GM19397 (cell line): Measurements from ENCODE around the gene NTHL1.

Experiments used
- ATAC-seq: cut with Tn5 transposase; IDR thresholded peaks from one replicate; pipeline ENCODE4 v1.9.1; 2021; ENCODE audit warnings: mild to moderate bottlenecking, moderate library complexity; ENCODE audit not compliant: unreplicated experiment

NTHL1 gene

DNA sequence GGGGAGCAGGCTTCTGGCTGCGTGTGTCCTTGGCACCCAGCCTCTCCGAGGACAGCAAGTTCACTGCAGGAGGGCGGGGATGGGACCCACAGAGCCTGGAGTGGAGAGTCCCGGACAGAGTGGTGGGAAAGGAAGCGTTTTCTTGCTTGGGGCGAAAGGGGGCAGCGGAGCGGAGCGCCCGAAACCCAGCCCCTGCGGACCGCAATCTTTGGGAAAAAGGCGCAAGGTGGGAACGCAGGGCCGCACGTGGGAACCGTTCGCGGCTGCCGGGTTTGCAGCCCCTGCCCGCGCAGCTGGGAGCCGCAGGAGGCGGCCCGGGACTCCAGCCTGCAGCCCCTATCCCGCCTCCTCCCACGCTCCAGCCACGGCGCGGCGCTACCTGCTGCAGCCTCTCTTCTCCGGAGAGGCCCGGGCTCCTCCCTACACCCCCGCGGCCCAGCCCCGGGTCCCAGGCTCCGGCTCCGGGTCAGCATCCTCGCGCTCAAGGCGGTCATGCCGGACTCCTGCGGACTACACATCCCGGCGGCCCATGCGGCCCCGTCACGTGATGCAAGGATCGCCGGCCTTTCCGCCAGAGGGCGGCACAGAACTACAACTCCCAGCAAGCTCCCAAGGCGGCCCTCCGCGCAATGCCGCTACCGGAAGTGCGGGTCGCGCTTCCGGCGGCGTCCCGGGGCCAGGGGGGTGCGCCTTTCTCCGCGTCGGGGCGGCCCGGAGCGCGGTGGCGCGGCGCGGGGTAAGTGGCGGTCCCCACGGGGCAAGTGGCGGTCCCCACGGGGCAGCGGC lies at the start of gene NTHL1, which contains the start of gene TSC2:
Gene NTHL1, minus strand, starts transcription at position 505 of the 786 bp plus-strand sequence. Its CDS starts 11 bp downstream, at position 494.
Gene TSC2, plus strand, starts transcription at position 656 of the 786 bp plus-strand sequence. CDS start 631 bp downstream, outside the sequence.
- peak; percentile 91 for ATAC-seq

DNA sequence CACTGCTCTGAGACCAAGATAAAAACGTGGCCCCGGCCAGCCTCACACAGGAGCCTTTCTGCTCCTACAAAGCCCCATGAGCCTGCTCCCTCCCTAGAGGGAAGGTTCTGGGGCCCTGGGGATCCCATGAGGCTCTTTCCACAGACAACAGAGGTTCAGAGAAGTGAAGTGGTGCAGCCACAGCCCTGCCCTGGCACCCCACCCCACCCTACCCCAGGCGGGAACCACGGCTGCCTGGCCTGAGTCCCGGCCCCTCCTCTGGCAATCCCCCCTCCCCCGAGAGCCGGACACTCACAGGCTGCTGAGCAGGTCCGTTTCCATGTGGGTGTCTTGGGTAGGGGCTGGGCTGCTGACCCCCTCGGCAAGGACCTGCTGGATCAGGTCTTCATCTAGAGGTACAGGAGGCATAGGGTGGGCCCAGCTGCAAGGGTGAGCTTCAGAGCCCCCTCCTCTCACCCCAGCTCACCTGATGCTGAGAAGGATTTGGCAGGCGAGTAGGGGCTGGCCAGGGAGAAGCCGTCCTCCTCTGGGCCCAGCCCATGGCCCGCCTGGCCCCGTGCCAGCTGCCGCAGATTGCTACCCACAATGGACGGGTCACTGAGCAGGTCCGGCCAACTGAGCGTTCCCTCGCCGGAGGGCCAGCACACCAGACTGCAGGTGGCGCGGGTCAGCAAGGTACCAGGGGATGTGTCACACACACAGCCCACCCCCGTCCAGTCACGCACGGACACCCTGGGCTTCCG lies 49.4 kb upstream of the NTHL1 start:
- ATAC-seq: no peak

DNA sequence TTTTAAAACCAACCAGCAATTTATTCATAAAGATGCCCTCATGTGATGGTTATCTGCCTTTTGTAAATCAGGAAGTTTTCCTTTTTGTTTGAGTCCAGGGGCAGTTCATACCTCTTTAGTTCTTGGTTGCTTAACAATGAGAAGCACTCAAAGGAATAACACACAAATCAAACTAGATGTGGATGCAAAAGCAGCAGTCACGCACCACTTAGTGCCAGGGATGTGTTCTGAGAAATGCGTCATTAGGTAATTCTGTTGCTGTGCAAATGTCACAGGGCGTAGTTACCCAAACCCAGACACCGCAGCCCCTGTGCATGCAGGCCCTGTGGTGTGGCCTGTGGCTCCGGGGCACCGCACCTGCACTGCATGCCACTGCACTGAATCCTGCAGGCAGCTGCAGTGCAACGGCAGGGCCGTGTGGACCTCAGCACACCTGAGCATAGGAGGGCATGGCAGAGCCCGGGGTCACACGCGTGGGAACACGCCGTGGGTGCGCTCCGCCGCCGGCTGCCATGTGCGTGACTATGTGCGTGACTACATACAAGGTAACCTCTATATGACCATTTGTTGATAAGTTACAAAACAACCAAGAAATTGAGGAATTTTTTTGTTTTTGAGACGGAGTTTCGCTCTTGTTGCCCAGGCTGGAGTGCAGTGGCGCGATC lies 48.4 kb upstream of the NTHL1 start:
- no peak for ATAC-seq

DNA sequence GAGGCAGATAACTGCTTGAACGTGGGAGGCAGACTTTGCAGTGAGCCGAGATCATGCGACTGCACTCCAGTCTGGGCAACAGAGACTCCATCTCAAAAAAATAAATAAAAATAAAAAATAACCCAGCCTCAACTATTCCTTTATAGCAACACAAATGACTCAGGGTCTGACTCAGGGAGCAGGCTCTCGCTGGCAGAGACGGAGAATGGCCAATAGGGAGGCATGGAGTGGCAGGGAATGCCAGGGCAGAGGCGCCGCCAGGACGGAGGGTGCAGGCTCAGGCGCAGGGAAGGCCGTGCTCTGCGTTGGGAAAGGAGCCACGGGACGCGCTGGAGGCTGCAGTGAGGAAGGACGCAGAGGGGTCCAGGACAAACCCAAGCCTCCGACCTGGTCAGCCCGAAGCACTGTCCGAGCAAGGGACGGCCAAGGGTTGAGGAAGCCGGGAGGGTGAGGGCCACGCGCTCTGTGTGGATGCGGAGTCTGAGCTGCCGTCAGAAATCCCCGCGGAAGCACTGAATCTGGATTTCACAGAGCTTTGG lies 47.8 kb upstream of the NTHL1 start:
- no peak for ATAC-seq

DNA sequence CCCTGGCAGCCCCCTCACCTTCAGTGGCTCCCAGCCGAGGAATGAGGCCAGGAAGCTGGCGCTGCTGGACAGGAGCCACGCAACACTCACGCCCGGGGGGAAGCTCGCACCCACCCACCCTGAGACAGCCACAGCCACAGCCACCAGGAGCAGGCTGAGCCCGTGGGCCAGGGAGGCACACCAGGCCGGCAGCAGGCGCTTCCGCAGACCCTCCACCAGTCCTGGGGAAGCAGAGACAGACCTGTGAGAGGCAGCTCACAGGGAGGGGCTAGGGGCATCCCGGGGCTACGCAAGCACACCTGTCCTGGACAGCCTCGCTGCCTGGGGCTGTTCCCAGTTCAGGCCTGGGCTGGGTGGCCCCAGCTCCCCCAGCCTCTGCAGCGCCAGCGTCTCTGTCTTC lies 46.2 kb upstream of the NTHL1 start:
- ATAC-seq: no peak

DNA sequence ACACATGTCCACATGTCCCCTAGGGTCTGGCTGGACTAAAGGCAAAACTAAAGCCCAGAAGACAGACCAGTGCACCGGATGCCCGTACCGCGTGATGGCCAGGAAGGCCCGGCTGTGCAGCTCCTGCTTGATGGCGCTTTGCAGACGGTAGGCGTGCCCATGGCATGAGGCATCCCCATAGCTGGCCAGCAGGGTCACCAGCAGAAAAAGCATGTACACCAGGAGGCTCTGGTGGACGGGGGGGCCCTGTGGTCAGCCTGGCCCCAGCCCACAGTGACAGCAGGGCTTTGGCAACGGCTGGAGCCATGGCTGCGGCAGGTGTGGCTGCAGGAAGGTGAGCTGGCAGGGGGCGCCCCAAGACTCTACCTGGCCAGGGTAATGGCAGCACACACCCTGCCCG lies 45.2 kb upstream of the NTHL1 start:
- ATAC-seq: no peak

DNA sequence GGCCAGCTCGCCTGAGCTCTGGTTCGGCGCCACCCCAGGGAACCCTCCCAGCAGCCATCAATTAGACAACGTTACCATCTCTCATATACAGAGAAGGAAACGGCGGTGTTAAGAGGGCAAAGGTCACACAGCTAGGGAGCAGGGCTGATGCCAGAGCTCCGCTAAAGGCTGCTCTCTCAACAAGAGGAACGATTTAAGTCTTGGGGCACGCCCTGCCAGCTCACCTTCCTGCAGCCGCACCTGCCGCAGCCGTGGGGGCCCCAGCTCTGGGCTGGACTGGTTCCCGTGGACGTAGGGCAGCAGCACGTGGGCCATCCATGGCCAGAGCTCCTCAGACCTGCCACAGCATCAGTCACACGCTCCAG lies 44.6 kb upstream of the NTHL1 start:
- no peak for ATAC-seq

DNA sequence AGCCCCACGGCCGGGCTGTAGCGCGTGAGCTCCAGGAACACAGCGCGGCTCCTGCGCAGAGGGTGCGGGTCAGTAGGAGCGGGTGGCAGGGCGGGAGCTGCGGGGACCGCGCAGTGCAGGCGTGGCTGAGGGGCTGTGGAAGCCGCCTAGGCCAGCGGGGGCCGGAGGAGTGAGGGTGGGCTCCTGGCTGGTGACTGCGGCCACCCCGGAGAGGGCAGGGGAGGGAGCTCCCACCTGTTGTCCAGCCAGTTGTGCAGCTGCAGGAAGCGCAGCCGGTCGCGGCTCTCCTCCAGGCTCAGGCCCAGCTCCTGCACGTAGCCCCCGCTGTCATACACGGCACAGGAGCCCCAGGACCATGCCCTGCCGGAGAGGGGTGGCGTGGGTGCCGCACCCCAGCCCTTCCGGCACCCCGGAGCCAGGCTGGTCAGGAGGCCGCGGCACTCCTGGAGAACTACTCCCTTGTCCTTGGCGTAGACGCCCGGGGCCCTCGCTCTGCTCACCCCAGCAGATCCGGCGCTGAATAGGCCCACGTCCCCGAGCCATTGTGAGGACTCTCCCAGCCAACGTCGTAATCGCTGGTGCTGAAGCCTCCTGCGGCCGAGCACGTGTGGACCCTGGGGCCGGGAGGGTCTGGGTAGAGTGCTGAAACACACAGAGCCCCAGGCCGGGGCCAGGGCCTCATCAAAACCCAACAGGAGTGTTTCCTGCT lies 44.1 kb upstream of the NTHL1 start:
- ATAC-seq: no peak

DNA sequence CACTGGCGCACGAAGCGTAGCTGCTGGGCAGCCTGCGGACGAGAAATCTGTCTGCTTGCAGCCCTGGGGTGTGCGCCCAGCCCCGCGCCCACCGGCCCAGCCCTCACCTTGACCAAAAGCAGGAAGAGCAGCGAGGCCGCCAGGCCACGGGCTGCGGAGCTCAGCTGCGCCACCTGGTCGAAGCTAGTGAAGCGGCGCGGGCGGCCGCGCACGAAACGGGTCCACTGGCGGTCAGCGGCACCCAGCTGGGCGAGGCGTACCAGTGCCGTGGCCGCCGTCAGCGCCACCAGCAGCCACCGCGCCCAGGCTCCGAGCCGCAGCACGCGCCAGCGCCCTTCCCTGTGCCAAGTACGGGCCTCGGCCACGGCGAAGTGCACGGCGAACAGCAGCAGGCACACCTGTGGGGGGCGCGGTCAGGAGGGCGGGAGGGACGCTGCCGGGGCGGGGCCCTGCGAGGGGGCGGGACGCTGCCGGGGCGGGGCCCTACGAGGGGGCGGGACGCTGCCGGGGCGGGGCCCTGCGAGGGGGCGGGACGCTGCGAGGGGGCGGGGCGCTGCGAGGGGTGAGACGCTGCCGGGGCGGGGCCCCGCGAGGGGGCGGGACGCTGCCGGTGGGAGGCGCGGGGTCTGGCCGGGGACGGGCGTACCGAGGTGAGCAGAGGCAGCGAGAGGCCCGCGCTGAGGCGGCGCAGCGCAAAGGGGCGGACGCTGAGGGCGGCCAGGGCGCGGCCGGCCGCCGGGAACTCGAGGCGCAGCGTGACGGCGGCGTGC lies 43.3 kb upstream of the NTHL1 start:
- no peak for ATAC-seq

DNA sequence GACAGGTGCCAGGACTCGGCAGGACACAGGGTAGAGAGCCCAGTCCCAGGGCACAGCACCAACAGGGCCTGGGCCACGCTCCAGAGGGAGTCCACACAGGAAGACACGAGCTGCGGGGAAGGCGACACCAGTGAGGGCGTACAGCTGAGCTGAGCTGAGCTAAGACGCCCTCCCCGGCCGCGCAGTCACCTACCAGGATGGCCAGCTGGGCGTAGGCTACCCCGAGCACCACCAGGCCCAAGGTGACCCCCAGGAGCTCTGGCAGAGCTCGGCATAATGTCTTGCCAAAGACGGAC lies 42.8 kb upstream of the NTHL1 start:
- ATAC-seq: no peak

DNA sequence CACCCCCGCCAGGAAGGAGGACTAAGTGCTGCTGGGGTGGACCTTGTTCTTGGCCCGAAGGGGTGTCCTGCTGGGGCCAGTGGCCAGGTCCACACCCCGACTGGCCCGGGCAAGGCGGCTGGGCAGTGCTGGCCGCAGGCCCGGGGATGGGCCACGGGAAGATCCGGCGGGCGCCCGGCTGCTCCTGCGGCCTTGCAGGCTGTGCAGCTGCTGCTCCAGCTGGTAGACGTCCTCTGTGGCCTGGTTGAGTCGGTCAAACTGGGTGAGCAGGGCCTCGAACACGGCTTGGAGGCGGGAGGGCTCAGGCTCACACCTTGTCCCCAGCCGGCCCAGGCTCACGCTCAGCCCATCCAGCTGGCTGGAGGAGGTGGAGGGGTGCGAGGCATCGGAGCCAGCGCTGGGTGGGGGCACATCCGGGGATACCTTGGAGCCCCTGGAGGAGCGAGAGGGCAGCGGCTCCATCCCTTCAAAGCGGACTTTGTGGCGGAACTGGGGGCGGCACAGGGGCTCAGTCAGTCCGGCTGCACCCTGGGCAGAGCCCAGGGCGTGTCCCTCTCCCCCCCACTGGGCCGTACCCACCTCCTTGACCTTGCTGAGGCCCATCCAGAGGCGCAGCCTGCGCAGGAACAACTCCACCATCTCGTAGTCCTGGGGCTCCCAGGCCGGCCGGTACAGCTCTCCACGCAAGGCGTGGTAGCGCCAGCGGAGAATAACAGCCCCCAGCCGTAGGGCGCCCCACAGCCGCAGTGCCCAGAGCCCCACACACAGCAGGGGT lies 42.3 kb upstream of the NTHL1 start:
- no peak for ATAC-seq

DNA sequence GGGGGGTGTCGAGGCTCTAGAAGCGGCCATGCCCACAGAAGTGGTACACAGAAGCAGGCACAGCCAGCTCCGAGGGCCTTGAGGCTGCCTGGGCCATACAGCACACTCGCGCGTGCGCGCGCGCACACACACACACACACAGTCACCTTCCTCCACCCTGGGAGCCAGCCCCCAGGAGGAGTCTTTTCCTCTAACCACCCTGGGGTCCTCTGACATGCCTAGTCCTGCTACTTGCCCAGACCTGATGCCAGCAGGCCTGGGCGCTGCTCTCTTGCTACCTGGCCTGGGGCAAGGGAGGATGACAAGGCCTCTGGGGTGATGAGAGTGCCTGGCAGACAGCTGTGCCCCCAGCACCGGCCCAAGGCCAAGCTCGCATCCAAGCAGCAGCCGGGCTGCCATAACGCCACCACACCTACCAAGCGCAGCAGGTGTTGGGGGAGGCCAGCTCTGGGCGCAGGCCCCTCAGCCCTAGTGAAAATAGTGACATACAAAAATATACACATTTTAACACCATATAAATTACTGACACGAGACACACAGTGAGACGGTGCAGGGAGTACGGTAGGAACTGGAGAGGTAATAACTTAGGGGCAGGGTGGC lies 41.2 kb upstream of the NTHL1 start:
- no peak for ATAC-seq

DNA sequence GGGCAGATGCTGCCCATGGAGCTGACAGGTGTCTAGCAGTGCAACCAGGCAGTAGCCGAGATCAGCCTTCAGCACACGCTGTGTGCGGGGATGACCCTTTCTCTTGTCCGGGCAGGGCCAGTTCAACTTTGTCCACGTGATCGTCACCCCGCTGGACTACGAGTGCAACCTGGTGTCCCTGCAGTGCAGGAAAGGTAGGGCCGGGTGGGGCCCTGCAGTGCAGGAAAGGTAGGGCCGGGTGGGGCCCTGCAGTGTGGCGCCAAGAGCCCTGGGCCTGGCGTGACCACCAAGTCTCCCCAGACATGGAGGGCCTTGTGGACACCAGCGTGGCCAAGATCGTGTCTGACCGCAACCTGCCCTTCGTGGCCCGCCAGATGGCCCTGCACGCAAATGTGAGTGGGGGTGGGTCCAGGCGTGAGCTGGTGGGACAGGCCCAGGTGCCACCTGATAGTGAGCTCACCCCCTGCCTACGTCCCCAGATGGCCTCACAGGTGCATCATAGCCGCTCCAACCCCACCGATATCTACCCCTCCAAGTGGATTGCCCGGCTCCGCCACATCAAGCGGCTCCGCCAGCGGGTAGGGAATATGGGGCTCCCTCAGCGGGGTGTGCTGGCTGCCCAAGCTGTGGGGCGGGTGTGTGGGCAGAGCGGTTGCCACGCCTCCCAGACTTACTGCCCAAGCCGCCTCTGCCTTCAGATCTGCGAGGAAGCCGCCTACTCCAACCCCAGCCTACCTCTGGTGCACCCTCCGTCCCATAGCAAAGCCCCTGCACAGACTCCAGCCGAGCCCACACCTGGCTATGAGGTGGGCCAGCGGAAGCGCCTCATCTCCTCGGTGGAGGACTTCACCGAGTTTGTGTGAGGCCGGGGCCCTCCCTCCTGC lies 40.4 kb upstream of the NTHL1 start:
- no peak for ATAC-seq

DNA sequence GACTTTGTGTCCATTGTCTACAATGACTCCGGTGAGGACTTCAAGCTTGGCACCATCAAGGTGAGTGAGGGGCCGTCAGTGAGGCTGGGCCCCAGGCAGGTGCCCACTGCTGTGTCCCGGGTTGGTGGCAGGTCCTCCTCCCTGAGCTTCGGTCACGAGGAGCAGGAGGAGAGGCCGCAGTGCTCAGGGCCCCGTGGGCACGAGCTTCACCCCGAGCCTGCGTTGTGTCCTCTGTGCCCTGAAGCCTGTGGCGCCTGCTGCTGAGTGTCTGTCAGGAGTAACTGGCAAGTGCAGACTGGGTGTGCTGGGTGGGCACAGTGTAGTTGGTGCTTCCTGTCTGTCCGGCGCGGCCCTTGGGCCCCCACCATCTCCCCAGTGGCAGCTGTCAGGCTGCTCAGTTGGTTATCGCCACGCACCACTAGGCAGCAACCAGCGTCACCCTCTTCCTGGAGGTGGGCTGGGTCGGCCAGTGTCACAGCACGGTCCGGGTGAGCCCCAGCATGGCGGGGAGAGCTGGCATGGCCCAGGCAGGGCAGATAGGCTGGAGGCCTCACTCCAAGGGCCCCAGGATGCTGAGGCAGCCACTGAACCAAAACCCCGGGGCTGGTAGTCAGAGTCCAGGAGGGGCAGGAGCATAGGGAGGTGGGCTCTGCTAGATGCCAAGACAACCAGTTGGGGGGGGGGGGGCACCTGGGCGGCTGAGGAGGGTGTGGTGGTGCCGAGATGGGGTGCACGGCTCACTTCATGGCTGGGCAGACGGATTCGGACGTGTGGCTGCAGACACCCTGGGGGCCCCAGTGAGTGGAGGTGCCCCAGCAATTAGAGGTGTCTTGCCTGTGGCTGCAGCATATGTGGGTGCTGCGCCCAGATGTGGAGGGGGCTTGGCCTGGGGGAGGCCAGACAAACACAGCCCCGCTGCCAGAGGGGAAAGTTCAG lies 39.4 kb upstream of the NTHL1 start:
- ATAC-seq: no peak

DNA sequence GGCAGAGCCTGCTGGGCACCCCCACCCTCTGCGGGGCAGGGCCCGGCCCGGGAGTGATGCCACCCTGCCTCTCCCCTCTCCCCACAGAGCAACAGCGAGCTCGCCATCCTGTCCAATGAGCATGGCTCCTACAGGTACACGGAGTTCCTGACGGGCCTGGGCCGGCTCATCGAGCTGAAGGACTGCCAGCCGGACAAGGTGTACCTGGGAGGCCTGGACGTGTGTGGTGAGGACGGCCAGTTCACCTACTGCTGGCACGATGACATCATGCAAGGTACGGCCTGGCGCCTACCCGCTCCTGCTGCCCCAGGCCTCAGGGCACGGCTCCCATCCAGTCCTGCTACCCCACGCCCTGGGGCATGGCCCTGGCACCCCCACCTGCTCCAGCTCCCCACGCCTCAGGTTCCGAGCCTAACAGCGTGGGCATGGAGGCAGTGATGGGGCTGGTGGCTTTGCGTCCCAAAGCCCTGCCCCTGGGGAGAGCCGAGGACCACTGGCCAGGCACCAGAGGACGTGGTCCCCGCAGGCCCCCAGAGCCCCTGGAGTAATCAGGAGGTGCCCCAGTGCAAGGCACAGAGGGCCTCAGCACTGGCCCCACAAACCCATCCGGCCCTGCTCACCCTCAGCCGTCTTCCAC lies 38.6 kb upstream of the NTHL1 start:
- no peak for ATAC-seq

DNA sequence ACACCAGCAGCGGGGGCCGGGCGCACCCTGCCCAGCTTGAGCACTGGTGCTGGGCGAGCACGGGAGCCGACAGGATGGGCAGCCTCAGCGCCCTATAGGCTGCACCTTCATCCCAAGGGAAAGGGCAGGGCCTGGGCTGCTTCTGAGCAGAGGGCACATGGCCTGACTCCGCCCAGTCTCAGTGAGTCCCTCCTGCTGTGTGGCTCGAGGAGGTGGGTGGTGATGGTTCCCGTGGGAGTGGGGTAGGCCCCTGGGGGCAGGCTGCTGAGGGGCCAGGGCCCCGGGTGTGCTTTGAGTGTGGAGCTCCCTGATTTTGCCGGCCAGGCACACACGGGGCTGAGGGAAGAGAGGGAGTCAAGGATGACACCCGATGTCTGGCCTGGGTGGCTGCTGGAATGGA lies 38.0 kb upstream of the NTHL1 start:
- ATAC-seq: no peak
